GM12872 (cell line): Measurements from ENCODE around the gene ELMO2.

ENCODE experiments used
- CTCF ChIP-seq: IDR thresholded peaks from 3 replicates; pipeline ENCODE4 v1.5.1; 2011; ENCODE audit warnings: low read depth, mild to moderate bottlenecking, low read length, moderate library complexity; ENCODE audit not compliant: insufficient read depth

The ELMO2 gene

GRCh38 chr20:46359233-46359751 lies 47.1 kb downstream of the ELMO2 start:
- TF ChIP-seq CTCF, result no peak

GRCh38 chr20:46358346-46359058 lies 47.9 kb downstream of the ELMO2 start:
- TF ChIP-seq CTCF, result no peak

GRCh38 chr20:46357030-46357514 lies 49.3 kb downstream of the ELMO2 start:
- no peak for TF ChIP-seq CTCF

GRCh38 chr20:46356195-46357029 lies 50.0 kb downstream of the ELMO2 start:
- no peak for TF ChIP-seq CTCF

GRCh38 chr20:46355778-46356177 lies 50.6 kb downstream of the ELMO2 start:
- no peak for TF ChIP-seq CTCF

GRCh38 chr20:46354920-46355654 lies 51.3 kb downstream of the ELMO2 start:
- no peak for TF ChIP-seq CTCF

- no peak for TF ChIP-seq CTCF
These were observed 52.2 kb downstream of the ELMO2 start for GRCh38 chr20:46354207-46354555.
